Measurements from ENCODE around the gene RB1.

The RB1 gene

GRCh38 chr13:48500652-48501197 is 197.2 kb downstream of the RB1 start:
- DNase-seq = no peak

GRCh38 chr13:48501705-48502104 is 198.2 kb downstream of the RB1 start:
- DNase-seq = no peak

- no peak for DNase-seq
Measured at GRCh38 chr13:48502601-48503319, 199.2 kb downstream of the RB1 start.

GRCh38 chr13:48504606-48505005 is 201.1 kb downstream of the RB1 start:
- DNase-seq = no peak

- DNase-seq = no peak
Measured at GRCh38 chr13:48505012-48505411, 201.5 kb downstream of the RB1 start.

DNA sequence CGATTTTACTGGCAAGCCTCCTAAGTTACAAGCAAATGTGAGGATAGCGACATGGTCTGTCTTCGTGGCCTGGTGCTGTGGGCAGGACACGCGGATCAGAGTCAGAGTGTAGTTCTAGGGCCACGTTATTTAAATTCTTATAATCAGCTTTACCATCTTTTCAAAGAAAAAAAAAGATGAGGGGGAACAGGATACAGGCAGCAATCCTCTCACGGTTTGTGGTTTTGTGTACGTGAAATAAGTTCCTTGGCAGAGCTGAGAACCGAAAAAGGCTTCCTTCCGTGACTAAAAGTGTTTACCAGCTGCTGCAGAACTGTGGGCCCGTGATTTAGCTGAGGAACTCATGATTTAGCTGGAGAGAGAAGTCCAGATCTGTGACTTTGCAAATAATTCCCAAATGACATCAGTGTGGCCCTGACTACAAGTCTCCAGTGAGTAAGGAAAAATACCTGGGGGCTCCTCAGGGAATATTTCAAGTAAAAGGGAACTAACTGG is 202.1 kb downstream of the RB1 start:
- DNase-seq = no peak

GRCh38 chr13:48506092-48506701 is 202.6 kb downstream of the RB1 start:
- no peak for DNase-seq

DNA sequence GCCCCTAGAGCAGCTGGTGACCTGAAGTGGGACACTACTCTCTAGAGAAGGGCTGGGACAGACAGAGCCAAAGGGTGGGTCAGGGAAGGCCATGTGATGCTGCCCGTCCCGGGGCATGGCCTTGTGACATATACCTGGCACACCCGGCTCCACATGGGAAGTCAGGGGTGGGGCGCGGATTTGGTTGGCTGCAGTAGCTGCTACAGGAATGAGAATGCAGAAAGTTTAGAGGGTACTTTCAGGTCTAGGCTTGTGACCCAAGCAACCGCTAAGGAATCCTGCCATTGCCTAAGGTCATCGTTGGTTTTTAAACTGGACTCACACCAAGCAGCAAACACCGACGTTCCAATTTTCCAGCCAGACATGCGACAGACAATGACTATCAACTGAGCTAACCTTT is 203.5 kb downstream of the RB1 start:
- no peak for DNase-seq

GRCh38 chr13:48508011-48508410 is 204.5 kb downstream of the RB1 start:
- no peak for DNase-seq

DNA sequence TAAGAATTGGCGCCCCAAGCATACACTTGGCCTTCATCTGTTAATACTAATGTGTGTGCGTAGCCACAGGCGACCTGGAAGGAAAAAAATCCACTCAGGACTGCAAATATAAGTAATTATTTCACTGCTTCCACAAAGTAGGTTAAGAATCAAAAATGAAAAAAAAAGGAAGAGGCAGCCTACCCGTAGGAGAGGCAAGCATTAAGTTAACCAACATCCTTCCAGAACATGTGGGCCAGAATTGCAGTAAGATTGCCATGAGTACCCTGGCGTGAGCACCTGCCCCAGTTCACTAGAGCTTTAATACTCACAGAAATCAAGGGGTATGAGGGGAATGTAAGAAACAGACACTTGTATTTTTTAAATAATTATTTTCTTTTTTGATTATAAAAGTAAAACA is 207.1 kb downstream of the RB1 start:
- DNase-seq = no peak

GRCh38 chr13:48511621-48512230 is 208.2 kb downstream of the RB1 start:
- DNase-seq = peak in 1 of 2 experiments; percentile 26

DNA sequence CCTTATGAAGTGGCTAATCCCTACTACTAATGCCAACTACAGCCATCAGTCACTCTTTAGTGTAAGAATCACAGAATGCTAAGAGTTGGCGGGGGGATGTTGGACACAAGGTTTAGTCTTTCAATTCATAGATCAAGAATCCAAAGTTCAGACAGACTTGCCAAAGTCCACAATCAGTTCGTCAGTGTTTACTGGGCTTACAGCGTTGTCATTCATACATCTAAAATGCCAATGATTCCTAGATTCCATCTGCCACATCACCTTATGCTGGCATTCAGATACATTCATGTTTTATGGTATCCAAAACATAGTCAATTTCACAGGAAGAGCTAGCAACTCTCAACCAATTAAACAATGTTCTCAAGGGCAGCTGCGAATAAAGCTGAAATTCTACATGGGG is 211.2 kb downstream of the RB1 start:
- no peak for DNase-seq

DNA sequence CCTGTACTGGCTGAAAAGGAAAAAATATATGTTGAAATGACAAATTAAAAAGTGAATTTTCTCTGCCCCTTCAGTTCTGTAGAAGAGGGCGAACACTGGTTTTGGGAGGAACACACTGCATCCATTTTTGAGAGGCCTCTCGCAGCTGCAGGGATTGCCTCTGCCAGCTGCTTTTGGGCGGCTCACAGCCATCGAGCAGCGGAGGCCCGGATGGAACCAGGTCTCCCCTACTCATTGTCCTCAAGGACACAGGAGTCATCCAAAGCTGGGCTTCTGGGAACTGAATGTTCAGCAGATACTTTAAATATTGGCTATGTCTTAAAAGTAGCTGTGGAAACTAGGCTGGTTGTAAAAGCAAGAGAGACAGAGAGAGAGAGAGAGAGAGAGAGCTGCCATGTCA is 212.2 kb downstream of the RB1 start:
- no peak for DNase-seq

DNA sequence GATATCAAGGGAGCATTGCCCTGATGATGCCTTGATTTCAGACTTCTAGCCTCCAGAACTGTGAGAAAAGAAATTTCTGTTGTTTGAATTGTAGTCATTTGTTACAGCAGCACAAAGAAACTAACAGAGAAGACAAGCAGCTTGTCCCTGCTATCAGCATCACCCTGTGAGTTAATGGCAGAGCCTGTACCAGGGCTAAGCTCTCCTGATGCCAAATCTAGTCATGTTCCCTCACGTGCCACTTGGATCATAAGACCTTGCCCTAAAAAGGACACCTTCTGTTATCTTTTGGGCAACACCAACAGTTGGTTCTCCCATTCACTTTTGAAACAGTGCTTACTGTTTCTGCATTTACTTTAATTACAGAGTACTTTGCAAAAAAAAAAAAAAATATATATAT is 214.5 kb downstream of the RB1 start:
- no peak for DNase-seq

GRCh38 chr13:48526286-48526685 is 222.7 kb downstream of the RB1 start:
- no peak for DNase-seq

DNA sequence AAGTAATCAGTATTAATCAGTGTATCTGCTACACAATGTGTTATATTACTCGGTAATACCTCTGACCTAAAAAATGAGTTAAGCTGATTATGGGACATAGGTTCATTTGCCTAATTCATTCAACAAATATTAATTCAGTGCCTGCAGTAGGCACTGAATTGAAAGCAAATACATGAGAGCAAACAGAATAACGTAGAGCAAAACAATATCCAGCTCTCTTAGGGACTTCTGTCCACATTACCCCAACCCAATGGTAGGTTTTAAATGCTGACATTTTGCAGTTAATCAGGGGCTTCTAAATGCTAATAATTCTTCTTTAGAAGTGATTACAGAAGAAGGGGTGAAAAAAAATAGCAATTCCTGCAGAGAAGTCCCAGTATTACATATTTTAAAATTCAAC is 224.4 kb downstream of the RB1 start:
- DNase-seq = no peak

- DNase-seq = no peak
Measured at GRCh38 chr13:48528720-48529119, 225.2 kb downstream of the RB1 start.

DNA sequence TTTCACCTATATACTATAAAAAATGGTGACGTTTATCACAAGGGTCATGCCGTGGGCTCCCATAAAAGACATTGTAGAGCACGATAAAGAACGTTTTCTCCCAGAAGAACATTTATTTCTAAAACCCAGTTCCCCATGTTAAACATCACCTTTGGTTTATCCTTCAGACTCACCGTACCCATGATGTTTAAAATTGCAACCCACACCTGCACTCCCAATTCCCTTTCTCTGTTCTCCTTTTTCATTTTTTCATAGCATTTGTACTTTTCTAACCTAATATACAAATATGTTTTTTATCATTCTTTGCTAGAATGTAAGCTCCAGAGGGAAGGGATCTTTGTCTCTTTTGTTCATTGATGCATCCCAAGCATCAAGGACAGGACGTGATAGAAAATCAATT is 227.3 kb downstream of the RB1 start:
- no peak for DNase-seq

Measured in NCI-H524 (cell line).